ENCODE data around the gene AKAP8. TPM values are rescaled to one million over a fixed set of nuclear protein-coding genes. Genes with fewer than 3 reads are reported as not detected.

AKAP8 gene
- total and polyA plus RNA-seq, 2 experiments from 2014 or later: 22.4 to 36.5 TPM

GRCh38 chr19:15399234-15399515 is 19.6 kb upstream of the AKAP8 start:
- Histone ChIP-seq H3K79me2 (replicated peaks; ENCODE audit: insufficient read depth) (peaks cover 36% of the 10 kb centered on the region), H3K4me3 (no peak overlapping the region), H3K9me2 (ENCODE audit: insufficient read depth) (no peaks in the 10 kb centered on the region), H2AFZ (no peak overlapping the region), H3K4me2 (no peak overlapping the region), H3K4me1 (ENCODE audit: insufficient read depth) (no peaks in the 10 kb centered on the region), H3K27ac (ENCODE audit: low read depth) (no peak overlapping the region), H4K20me1 (replicated peaks; ENCODE audit: insufficient read depth) (peaks cover 19% of the 10 kb centered on the region), H3K27me3 (ENCODE audit: insufficient read depth) (no peaks in the 10 kb centered on the region), H3K36me3 (ENCODE audit: insufficient read depth) (peaks cover 6% of the 10 kb centered on the region), H3F3A (replicated peaks; ENCODE audit: low read depth) (0 out of 2 replicates have a peak, but pooled peaks cover 5% of the 10 kb centered on the region)
- Mint-ChIP-seq H3K27ac (no peak overlapping the region), H3K27me3 (ENCODE audit: insufficient read depth, low read depth, poor library complexity) (peaks cover 5% of the 10 kb centered on the region), H3K4me3 (no peak overlapping the region), H3K9me3 (no peaks in the 10 kb centered on the region; the same call in 1 of the 3 replicates), H3K4me1 (0 out of 3 replicates have a peak, but pooled peaks cover 3% of the 10 kb centered on the region), H3K36me3 (ENCODE audit: low read depth) (peaks cover 64% of the 10 kb centered on the region)
- ATAC-seq: no peak
- no peak for DNase-seq (ENCODE audit: low spot score)
- TF ChIP-seq REST (IDR thresholded peaks at IDR 0.05; ENCODE audit: unreplicated experiment) (no peak), ZNF462 (CRISPR knock-in tag; IDR thresholded peaks at IDR 0.05) (no peak), ZNF114 (CRISPR knock-in tag; IDR thresholded peaks at IDR 0.05) (no peak), ETS1 (IDR thresholded peaks at IDR 0.05) (no peak), STAT1 (IDR thresholded peaks at IDR 0.05; ENCODE audit: unreplicated experiment) (no peak), NANOG (IDR thresholded peaks at IDR 0.05; ENCODE audit: borderline replicate concordance) (no peak), EZH2 (IDR thresholded peaks at IDR 0.05; ENCODE audit: low read depth, unreplicated experiment) (no peak), EZH2phosphoT487 (IDR thresholded peaks at IDR 0.05; ENCODE audit: unreplicated experiment) (no peak), ZNF331 (CRISPR knock-in tag; IDR thresholded peaks at IDR 0.05; ENCODE audit: low read depth) (no peak), CREB1 (CRISPR knock-in tag; IDR thresholded peaks at IDR 0.05; ENCODE audit: low read depth) (no peak), JUNB (IDR thresholded peaks at IDR 0.05; ENCODE audit: unreplicated experiment) (no peak), CTCF (conservative IDR thresholded peaks at IDR 0.05; ENCODE audit: low read depth in 2 of 2) (no peak), POLR2AphosphoS5 (IDR thresholded peaks at IDR 0.05; ENCODE audit: low read depth) (no peak)

Measured in GM23338 (cell line).